ENCODE results near the gene SND1. TPM values are rescaled to one million over a fixed set of nuclear protein-coding genes. Genes with fewer than 3 reads are reported as not detected.

The SND1 gene
- total and polyA plus RNA-seq, 2 donors (not counting 3 experiments of a cell fraction or from before 2014, with no cell fraction given): 116 to 249 TPM

DNA sequence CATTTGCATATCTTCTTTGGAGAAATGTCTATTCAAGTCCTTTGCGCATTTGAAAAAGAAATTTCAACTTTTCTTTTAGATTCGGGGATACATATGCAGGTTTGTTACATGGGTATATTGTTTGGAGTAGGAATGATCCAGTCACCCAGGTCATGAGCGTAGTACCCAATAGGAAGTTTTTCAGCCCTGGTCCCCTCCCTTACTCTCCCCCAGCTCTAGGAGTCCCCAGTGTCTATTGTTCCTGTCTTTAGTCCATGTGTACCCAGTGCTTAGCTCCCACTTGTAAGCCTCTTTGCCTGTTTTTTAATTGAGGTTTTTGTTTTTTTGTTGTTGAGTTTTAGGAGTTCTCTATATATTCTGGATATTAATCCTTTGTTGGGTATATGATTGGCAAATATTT is 63.3 kb downstream of the SND1 start:
- CTCF ChIA-PET: interaction anchor here (1.8 kb wide), 1 partner anchor 494 kb away, joined by 8 read pairs; no protein-coding TSS in a partner anchor
- intact Hi-C loops (cut with micrococcal nuclease) (no loop called here), dilution Hi-C loops (cut with MboI; ENCODE audit: extremely low pct_ligation_motif_present, low sequenced_read_pairs) (loop anchor here (25.0 kb wide), 1 partner anchor 497 kb away; no protein-coding TSS in a partner anchor)
- Histone ChIP-seq H2AFZ (ENCODE audit: low read depth, low read length) (no peak overlapping the region), H3K4me2 (ENCODE audit: insufficient read depth, low read length) (no peak overlapping the region), H3K36me3 (ENCODE audit: control insufficient read depth in 2 of 2, extremely low read depth in 1 of 2, insufficient read depth in 2 of 2, low read length in 2 of 2) (peaks cover 2 to 11% of the 10 kb centered on the region in 2 experiments), H3K27me3 (ENCODE audit: control insufficient read depth in 2 of 2, insufficient read depth in 2 of 2, low read length in 2 of 2) (no peaks in the 10 kb centered on the region), H3K4me3 (replicated peaks in 1 of 3; ENCODE audit: insufficient read depth in 1 of 3, low read depth in 1 of 3, low read length in 3 of 3) (no peak overlapping the region), H3K4me1 (ENCODE audit: control insufficient read depth, extremely low read depth, insufficient read depth, low read length) (peaks cover 3% of the 10 kb centered on the region), H3K27ac (ENCODE audit: insufficient read depth, low read depth, low read length) (no peak overlapping the region), H4K20me1 (replicated peaks; ENCODE audit: control insufficient read depth, extremely low read depth, insufficient read depth, low read length) (peaks cover 4% of the 10 kb centered on the region), H3K9me1 (replicated peaks; ENCODE audit: control insufficient read depth, extremely low read depth, insufficient read depth, low read length) (no peaks in the 10 kb centered on the region), H3K9me3 (replicated peaks; ENCODE audit: control insufficient read depth, insufficient read depth, low read length) (peaks cover 3% of the 10 kb centered on the region), H3K9ac (replicated peaks; ENCODE audit: extremely low read depth, insufficient read depth, low read length) (no peak overlapping the region), H3K79me2 (ENCODE audit: control insufficient read depth, insufficient read depth, low read length) (peaks cover 64% of the 10 kb centered on the region)
- FAIRE-seq (no peak), DNase-seq (ENCODE audit: low read depth, low spot score) (no peak)
- POLR2A ChIA-PET: no interaction called here
- no TSS peak for BruUV-seq (replicated peaks)
- TF ChIP-seq POLR2A (IDR thresholded peaks at IDR 0.05; ENCODE audit: low read depth, low read length) (no peak), EZH2 (IDR thresholded peaks at IDR 0.05; ENCODE audit: borderline replicate concordance, low read depth, low read length, severe bottlenecking) (no peak), GATA2 (IDR thresholded peaks at IDR 0.05; ENCODE audit: insufficient read depth, insufficient read length, low read depth, low read length) (no peak), FOS (IDR thresholded peaks at IDR 0.05; ENCODE audit: borderline replicate concordance, insufficient read depth, low read length) (no peak), POLR2AphosphoS5 (IDR thresholded peaks at IDR 0.05; ENCODE audit: insufficient read depth, low read depth, low read length) (no peak), JUN (IDR thresholded peaks at IDR 0.05; ENCODE audit: borderline replicate concordance, insufficient read depth, insufficient read length, low read depth) (no peak), MYC (IDR thresholded peaks at IDR 0.05; ENCODE audit: low read depth, low read length) (no peak)
- TF ChIP-seq, protein P1, sequence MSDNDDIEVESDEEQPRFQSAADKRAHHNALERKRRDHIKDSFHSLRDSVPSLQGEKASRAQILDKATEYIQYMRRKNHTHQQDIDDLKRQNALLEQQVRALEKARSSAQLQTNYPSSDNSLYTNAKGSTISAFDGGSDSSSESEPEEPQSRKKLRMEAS (IDR thresholded peaks at IDR 0.05; ENCODE audit: insufficient read depth, insufficient read length): no peak
- TF ChIP-seq, protein P2, sequence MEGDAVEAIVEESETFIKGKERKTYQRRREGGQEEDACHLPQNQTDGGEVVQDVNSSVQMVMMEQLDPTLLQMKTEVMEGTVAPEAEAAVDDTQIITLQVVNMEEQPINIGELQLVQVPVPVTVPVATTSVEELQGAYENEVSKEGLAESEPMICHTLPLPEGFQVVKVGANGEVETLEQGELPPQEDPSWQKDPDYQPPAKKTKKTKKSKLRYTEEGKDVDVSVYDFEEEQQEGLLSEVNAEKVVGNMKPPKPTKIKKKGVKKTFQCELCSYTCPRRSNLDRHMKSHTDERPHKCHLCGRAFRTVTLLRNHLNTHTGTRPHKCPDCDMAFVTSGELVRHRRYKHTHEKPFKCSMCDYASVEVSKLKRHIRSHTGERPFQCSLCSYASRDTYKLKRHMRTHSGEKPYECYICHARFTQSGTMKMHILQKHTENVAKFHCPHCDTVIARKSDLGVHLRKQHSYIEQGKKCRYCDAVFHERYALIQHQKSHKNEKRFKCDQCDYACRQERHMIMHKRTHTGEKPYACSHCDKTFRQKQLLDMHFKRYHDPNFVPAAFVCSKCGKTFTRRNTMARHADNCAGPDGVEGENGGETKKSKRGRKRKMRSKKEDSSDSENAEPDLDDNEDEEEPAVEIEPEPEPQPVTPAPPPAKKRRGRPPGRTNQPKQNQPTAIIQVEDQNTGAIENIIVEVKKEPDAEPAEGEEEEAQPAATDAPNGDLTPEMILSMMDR (IDR thresholded peaks at IDR 0.05; ENCODE audit: extremely low read depth in 1 of 2, insufficient read depth in 1 of 2, low read depth in 1 of 2, low read length in 2 of 2): no peak

Measured in endothelial cell of umbilical vein (primary cell).